DND-41 (cell line): ENCODE measurements around the gene SLX4IP.
A peak's percentile ranks its signal among the peaks of the same experiment; 100 is the strongest.

ENCODE experiments used
- EZH2 ChIP-seq: IDR thresholded peaks from 3 replicates; pipeline ENCODE4 v1.6.1; 2012; ENCODE audit warnings: borderline replicate concordance, low read depth, mild to moderate bottlenecking, moderate library complexity, low read length, inconsistent platforms; ENCODE audit not compliant: severe bottlenecking
- TF ChIP-seq, protein P1 (sequence below): IDR thresholded peaks from 2 replicates; pipeline ENCODE4 v1.5.1; 2012; ENCODE audit warnings: borderline replicate concordance, low read length, moderate library complexity, mild to moderate bottlenecking; ENCODE audit not compliant: poor library complexity, severe bottlenecking; ENCODE audit errors: extremely low read depth

DNA sequence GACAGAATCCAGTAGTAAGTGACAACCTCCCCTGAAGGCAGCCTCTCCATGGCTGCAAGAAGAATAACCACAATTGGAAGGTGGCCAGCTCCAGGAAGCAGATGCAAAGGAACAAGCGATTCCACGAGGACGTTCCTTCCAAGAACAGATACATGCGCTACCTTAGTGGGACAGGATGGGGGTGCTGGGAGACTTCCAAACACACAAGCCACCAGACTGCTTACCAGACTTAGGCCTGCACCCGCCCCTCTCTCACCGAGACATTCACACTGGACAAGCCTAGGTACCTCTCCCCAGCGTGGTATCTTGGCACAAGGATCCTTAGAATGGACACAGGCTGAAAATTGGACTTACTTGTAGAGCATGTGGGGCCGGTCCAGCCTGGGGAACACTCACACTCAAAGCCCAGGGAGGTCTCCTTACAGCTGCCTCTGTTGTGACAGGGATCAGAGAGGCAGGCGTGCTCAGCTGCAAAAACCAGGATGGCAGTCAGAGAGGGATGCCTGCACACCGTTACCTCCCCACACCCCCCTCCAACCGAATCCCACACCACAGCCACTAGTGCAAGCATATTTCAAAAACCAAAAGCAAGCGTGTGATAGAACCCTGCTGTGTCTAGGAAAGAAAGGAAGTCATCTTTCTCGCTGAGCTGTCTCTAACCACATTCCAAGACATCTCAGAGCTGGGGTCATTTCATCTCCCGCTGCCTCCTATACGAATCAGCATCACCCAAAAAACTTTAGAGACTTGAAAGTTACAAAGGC is 216.3 kb downstream of the SLX4IP start:
- TF ChIP-seq, protein P1, sequence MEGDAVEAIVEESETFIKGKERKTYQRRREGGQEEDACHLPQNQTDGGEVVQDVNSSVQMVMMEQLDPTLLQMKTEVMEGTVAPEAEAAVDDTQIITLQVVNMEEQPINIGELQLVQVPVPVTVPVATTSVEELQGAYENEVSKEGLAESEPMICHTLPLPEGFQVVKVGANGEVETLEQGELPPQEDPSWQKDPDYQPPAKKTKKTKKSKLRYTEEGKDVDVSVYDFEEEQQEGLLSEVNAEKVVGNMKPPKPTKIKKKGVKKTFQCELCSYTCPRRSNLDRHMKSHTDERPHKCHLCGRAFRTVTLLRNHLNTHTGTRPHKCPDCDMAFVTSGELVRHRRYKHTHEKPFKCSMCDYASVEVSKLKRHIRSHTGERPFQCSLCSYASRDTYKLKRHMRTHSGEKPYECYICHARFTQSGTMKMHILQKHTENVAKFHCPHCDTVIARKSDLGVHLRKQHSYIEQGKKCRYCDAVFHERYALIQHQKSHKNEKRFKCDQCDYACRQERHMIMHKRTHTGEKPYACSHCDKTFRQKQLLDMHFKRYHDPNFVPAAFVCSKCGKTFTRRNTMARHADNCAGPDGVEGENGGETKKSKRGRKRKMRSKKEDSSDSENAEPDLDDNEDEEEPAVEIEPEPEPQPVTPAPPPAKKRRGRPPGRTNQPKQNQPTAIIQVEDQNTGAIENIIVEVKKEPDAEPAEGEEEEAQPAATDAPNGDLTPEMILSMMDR: peak; percentile 11
- no peak for TF ChIP-seq EZH2
